ENCODE measurements around the gene SIPA1L2. TPM values are rescaled to one million over a fixed set of nuclear protein-coding genes. Genes with fewer than 3 reads are reported as not detected.

Gene SIPA1L2
- total and polyA plus RNA-seq, 2 of the 13 experiments (the other 11 are each of a cell fraction or from before 2014, with no cell fraction given): 0.03 TPM; not detected in 1

DNA sequence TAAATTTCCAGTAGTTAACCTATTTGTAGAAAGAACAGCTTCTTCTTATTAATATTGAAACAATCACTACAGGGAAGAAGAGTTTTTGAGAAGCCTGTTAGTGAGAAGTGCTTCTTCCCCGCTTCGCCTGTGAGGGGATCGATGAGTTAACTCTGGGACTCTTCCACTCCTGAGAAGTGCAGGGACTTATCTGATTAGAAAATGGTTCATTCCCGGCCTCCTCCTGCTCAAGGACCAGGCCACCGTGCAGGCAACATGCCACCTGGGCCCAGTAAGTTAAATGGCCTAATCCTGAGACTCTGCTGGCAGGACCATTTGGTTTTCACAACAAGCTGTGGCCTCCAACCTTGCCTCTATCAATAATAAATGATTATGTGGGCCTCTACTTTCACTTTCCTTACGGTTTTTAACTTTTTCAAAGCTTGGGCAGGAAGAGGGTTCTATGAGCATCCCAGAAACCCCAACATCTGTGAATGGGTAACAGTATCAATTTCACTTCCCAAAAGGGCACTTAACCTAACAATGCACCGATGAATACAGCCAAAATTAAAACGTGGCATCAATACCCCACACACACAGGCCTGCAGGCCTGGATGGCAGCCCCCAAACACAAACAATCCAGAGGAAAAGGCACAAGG, 33.1 kb downstream of the SIPA1L2 start (continued):
- TF ChIP-seq, protein P1, sequence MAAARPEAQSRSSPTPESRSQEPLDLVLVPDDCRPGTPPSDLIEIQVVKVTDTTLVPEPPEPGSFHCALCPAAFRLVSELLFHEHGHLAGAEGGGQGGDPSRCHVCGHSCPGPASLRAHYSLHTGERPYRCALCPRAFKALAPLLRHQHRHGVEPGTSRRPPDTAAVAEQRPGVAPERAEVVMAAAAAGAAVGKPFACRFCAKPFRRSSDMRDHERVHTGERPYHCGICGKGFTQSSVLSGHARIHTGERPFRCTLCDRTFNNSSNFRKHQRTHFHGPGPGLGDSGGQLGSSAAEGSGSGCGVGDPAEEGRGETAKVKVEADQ (CRISPR knock-in tag; IDR thresholded peaks at IDR 0.05; ENCODE audit: borderline replicate concordance): no peak
- TF ChIP-seq NPAS2 (CRISPR knock-in tag; IDR thresholded peaks at IDR 0.05; ENCODE audit: borderline replicate concordance) (no peak), ERF (CRISPR knock-in tag; IDR thresholded peaks at IDR 0.05) (no peak), ZNF446 (CRISPR knock-in tag; IDR thresholded peaks at IDR 0.05) (no peak), ZNF629 (CRISPR knock-in tag; conservative IDR thresholded peaks at IDR 0.05) (no peak)

DNA sequence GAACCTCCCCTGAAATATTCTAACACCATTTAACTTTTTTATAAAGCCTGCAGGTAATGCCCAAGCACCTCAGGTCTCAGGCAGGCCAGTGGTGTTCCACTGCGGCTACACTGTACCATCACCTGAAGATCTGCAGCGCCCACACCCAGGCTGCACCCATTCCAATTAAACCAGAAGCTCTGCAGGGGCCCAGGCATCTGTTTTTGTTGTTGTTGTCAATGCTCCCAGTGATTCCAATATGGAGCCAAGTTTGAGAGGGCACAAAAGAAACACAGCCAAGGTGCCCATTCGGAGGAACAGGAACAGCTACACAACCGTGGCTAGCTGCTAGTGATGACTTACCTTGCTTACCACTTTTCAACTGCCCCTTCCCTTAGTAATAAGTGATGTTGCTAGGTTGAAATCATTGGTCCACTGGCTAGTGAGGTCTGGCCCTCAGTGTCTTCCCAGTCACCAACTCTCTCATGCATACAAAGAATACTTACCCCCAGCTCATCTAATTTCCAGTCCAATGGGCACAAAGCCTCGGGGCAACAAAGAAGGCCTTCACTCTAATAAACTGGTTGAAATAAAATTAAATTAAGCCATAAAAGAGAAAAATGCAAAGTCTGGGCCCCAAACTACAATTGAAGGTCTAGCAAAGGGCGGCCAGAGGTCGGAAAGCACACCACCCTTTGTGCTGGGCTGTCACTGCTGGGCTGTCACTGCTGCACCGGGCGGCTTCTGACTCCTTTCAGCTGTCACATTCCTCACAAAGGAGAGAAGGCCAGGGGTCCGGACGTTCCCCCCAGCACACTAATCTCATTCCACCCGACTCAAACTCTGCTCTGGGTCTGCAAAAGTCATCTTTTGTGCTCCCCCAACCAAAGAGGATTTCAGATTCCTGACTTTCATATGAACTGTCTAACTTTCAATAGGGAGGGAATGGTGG, 34.9 kb downstream of the SIPA1L2 start:
- no peaks in the 10 kb centered on the region for H4K20me1 ChIP-seq (ENCODE audit: insufficient read depth, low read length)
- peaks cover 0 to 19% of the 10 kb centered on the region in 2 experiments; a peak in 2 of 5 replicates for H3K27me3 ChIP-seq (ENCODE audit: control insufficient read depth in 1 of 2, insufficient read depth in 2 of 2, low read length in 2 of 2)
- no peak for FAIRE-seq
- no peak for DNase-seq (ENCODE audit: low spot score)
- no peaks in the 10 kb centered on the region for H3K4me1 ChIP-seq (ENCODE audit: insufficient read depth, low read length)
- no peak overlapping the region for H3K27ac ChIP-seq (ENCODE audit: extremely low read length, insufficient read depth, low read length)
- no TSS peak for BruUV-seq (replicated peaks)
- 1% methylated on average over 12 of the region's 12 CpGs for WGBS (ENCODE audit: low lambda C conversion rate)
- ChIA-PET CTCF (ENCODE audit: low intra/inter-chr PET ratio, low total read pairs) (no interaction called here), POLR2A (no interaction called here)
- H3K9ac ChIP-seq (ENCODE audit: insufficient read depth, low read depth, low read length): no peak overlapping the region
- in situ Hi-C loops (cut with HindIII; ENCODE audit: extremely low pct_ligation_motif_present, low pct_unique_long_range_greater_than_20kb) (no loop called here), intact Hi-C loops (cut with micrococcal nuclease; ENCODE audit: unreplicated experiment) (no loop called here)
- H3K4me3 ChIP-seq (replicated peaks in 1 of 3; ENCODE audit: insufficient read depth in 1 of 3, low read depth in 2 of 3, low read length in 3 of 3): no peak overlapping the region
- no peaks in the 10 kb centered on the region for H3K9me3 ChIP-seq (ENCODE audit: low read length)
- no peaks in the 10 kb centered on the region for H3K36me3 ChIP-seq (replicated peaks in 1 of 2; ENCODE audit: control insufficient read depth in 1 of 2, insufficient read depth in 2 of 2, low read length in 2 of 2)
- H3K79me2 ChIP-seq (ENCODE audit: insufficient read depth, low read length): no peaks in the 10 kb centered on the region
- no peak for ATAC-seq
- no peak overlapping the region for H2AFZ ChIP-seq (ENCODE audit: low read length)
- no peak overlapping the region for H3K4me2 ChIP-seq (ENCODE audit: low read depth, low read length)
- TF ChIP-seq ZNF317 (CRISPR knock-in tag; IDR thresholded peaks at IDR 0.05): no peak
- TF ChIP-seq, protein P2, sequence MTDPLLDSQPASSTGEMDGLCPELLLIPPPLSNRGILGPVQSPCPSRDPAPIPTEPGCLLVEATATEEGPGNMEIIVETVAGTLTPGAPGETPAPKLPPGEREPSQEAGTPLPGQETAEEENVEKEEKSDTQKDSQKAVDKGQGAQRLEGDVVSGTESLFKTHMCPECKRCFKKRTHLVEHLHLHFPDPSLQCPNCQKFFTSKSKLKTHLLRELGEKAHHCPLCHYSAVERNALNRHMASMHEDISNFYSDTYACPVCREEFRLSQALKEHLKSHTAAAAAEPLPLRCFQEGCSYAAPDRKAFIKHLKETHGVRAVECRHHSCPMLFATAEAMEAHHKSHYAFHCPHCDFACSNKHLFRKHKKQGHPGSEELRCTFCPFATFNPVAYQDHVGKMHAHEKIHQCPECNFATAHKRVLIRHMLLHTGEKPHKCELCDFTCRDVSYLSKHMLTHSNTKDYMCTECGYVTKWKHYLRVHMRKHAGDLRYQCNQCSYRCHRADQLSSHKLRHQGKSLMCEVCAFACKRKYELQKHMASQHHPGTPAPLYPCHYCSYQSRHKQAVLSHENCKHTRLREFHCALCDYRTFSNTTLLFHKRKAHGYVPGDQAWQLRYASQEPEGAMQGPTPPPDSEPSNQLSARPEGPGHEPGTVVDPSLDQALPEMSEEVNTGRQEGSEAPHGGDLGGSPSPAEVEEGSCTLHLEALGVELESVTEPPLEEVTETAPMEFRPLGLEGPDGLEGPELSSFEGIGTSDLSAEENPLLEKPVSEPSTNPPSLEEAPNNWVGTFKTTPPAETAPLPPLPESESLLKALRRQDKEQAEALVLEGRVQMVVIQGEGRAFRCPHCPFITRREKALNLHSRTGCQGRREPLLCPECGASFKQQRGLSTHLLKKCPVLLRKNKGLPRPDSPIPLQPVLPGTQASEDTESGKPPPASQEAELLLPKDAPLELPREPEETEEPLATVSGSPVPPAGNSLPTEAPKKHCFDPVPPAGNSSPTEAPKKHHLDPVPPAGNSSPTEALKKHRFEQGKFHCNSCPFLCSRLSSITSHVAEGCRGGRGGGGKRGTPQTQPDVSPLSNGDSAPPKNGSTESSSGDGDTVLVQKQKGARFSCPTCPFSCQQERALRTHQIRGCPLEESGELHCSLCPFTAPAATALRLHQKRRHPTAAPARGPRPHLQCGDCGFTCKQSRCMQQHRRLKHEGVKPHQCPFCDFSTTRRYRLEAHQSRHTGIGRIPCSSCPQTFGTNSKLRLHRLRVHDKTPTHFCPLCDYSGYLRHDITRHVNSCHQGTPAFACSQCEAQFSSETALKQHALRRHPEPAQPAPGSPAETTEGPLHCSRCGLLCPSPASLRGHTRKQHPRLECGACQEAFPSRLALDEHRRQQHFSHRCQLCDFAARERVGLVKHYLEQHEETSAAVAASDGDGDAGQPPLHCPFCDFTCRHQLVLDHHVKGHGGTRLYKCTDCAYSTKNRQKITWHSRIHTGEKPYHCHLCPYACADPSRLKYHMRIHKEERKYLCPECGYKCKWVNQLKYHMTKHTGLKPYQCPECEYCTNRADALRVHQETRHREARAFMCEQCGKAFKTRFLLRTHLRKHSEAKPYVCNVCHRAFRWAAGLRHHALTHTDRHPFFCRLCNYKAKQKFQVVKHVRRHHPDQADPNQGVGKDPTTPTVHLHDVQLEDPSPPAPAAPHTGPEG (CRISPR knock-in tag; IDR thresholded peaks at IDR 0.05): no peak
- no peak for TF ChIP-seq ZNF788 (CRISPR knock-in tag; IDR thresholded peaks at IDR 0.05; ENCODE audit: borderline replicate concordance)
- no peak for TF ChIP-seq RARA (CRISPR knock-in tag; IDR thresholded peaks at IDR 0.05)
- TF ChIP-seq, protein P3, sequence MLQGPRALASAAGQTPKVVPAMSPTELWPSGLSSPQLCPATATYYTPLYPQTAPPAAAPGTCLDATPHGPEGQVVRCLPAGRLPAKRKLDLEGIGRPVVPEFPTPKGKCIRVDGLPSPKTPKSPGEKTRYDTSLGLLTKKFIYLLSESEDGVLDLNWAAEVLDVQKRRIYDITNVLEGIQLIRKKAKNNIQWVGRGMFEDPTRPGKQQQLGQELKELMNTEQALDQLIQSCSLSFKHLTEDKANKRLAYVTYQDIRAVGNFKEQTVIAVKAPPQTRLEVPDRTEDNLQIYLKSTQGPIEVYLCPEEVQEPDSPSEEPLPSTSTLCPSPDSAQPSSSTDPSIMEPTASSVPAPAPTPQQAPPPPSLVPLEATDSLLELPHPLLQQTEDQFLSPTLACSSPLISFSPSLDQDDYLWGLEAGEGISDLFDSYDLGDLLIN (CRISPR knock-in tag; IDR thresholded peaks at IDR 0.05; ENCODE audit: borderline replicate concordance): no peak
- TF ChIP-seq ZNF850 (CRISPR knock-in tag; conservative IDR thresholded peaks at IDR 0.05): no peak
- no peak for TF ChIP-seq ZNF562 (CRISPR knock-in tag; IDR thresholded peaks at IDR 0.05; ENCODE audit: borderline replicate concordance)
- no peak for TF ChIP-seq KLF12 (CRISPR knock-in tag; IDR thresholded peaks at IDR 0.05; ENCODE audit: borderline replicate concordance)
- no peak for TF ChIP-seq KDM4B (CRISPR knock-in tag; IDR thresholded peaks at IDR 0.05)
